Right hindlimb (tissue), 1 donor: Measurements from ENCODE around the gene ANTKMT.
"Not testable (repeated sequence)": the region's sequence is repeated elsewhere in the genome, so short reads cannot be mapped to it uniquely, and the experiment has no call there.

ENCODE experiments used
- DNase-seq: peaks from one replicate; pipeline ENCODE4 v3.0.0-alpha.2; 2018

Gene ANTKMT

DNA sequence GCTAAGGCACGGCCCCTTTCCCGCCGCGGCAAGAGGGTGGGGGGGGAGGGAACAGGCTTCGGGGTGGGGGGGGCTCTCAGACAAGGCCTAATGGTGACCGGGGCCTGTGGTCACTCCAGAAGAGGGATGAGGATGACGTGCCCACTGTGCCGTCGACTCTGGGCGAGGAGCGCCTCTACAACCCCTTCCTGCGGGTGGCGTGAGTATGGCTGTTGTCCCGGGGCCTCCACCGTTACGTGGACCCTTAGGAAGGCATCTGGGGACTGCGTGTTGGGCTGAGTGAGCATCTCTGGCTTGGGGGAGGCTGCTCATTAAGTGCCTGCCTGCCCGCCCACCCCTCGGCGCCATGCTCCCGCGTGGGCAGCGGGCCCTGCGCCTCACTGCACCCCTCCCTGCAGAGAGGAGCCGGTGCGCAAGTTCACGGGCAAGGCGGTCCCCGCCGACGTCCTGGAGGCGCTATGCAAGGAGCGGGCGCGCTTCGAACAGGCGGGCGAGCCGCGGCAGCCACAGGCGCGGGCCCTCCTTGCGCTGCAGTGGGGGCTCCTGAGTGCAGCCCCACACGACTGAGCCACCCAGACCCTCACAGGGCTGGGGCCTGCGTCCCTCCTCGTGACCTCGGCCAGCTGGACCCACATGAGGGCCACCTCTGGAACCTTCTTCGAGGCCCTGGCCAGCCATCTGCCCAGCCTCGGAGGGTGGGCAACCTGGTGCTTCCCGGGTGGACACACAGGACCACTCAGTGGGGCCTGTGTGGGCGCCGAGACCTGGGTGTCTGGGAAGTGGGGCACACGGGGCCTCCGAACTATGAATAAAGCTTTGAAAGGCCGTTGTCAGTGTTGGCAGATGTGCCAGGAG lies 8.2 kb downstream of the ANTKMT start:
- no peak for DNase-seq

DNA sequence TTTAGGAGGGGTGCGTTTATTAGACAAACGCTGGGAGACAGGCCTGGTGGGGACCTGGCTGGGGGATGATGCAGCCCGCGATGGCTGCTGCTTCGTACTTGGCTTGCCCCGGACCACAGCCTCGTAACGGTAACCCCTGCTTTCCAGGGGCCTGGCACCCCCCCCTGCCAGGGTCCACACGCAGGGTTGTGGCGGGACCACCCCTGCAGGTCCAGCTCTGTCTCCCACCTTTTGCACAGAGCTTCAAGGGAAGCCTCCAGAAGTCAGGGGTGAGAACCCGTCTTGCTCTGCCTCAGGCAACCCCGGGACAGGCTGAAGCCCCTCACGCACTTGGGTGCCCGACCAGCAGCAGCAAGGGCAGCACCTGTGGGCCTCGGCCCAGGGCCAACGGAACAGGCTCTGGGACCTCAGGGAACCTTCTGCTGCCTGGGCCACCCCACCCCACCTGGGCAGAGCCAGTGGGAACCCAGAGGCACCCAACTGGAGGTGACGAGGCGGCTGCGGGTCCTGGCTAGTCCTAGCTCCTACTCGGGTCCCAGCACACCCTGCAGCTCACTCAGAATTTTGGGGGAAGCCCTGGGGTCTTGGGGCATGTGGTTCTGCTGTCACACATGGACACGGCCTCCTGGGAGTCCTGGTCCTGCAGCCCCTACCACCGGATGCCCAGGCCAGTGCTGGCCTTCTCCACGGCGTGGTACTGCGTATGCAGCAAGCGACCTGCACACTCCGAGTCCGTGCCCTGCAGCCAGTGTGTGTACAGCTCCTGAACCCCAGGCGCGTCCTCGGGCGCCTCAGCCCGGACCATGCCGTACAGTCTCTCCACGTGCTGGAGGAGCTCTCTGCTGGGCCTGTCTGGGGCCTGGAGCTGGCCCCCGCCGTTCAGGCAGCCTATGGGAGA lies 9.1 kb downstream of the ANTKMT start:
- DNase-seq, result no peak

DNA sequence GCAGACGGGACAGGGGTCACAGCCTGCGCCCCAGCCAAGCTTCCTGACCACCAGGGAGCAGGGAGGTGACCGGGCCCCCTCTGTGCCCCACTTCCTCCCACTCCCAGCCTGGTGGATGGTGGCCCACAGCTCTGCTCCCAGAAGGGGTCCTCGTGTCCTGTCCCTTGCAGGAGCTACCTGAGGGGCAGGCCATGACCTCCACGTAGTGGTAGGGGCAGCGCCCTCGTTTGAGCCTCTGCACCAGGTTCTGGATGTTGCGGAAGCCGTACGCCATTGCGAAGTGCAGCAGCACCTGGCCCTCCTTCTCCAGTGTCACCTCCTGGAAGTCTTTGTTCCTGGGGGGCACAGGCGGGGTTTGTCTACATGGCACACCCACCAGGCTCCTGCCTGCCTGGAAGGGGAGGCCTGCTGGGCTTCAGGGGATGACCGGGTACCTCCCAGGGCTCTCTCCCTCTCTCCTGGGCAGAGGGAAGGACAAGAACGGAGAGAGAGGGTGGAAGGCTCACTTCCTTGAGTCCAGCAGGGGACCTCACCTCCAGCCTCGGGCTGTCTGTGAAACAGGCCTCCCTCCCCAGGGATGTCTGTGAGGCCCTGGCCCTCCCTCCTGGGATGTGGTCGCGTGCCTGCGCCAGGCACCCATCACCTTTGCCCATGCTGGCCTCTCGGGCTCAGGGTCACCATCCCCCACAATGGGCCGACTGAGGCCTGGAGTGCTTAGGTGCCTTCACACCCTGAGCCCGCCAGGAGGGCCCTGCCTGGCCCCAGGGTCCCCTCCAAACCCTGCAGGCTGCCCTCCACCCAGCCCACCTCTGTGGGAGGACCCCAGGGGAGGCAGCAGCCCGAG lies 9.9 kb downstream of the ANTKMT start:
- no peak for DNase-seq

DNA sequence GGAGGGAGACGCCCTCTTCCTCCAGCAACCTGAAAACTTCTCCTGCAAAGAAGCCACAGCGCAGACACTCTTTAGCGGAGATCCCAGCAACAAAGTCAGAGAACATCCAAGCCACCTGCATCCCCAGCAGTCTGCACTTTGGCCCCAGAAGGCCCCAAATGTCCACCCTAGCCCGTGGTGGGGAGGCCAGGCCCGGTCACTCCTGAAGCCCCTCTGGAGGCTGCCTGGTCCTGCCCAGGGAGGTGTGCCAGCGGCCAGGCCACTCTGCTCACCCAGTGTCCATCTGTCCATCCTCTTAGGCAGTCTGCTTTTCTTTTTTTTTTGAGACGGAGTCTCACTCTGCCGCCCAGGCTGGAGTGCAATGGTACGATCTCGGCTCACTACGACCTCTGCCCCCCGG lies 11.4 kb downstream of the ANTKMT start:
- no peak for DNase-seq

DNA sequence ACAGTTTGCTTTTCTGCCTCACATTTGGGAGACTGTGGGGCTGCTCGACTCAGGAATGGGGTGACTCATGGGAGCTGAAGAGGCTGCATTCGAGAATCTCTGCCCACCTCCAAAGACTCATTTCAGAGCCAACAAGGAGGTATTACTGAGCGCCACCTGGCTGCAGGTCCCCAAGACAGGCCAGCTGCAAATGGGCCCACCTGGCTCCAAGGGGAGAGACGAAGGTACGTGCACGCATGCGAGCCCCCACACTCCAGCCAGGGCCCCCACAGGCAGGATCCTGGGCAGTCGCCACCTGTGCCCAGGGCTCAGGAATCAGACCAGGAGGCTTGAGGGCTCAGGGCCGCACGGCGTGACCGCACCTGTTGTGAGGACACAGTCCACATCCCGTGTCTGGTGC lies 12.0 kb downstream of the ANTKMT start:
- no peak for DNase-seq

DNA sequence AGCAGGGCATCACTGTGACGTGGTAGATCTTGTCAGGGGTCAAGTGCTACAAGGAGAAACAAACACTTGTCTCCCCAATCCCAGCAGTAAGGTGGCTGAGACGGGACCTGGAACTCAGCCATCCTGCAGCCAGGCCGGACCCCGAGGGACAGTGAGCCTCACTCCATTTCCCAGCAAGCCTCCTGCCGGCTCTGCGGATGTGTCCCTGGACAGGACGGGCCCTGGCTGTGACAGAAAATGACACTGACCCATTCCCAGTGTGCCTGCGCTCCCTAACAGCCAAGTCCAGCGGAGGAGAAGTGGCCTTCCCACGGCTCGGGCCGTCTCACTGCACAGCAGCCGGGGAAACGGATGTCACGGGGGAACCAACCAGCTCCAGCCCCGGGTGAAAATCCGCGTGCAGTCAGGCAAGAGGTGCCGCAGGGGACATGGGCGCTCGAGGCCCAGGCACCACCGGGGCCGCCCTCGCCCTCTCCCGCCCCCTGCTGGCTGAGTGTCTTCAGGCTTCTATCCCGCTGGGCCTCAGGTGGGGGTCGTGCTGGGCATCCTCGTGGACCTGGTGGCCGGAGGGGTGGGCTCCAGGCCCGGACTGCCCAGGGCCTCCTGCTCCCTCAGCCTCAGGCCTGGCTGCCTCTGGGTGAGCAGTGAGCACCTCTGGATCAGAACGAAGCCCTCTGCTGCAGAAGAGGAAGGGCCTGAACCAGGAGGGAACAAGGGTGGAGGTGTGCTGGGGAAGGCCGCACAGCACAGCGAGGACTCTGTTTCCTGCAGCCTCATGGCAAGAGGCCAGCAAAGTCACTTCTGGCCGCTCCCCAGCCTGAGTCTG lies 12.6 kb downstream of the ANTKMT start:
- no peak for DNase-seq

DNA sequence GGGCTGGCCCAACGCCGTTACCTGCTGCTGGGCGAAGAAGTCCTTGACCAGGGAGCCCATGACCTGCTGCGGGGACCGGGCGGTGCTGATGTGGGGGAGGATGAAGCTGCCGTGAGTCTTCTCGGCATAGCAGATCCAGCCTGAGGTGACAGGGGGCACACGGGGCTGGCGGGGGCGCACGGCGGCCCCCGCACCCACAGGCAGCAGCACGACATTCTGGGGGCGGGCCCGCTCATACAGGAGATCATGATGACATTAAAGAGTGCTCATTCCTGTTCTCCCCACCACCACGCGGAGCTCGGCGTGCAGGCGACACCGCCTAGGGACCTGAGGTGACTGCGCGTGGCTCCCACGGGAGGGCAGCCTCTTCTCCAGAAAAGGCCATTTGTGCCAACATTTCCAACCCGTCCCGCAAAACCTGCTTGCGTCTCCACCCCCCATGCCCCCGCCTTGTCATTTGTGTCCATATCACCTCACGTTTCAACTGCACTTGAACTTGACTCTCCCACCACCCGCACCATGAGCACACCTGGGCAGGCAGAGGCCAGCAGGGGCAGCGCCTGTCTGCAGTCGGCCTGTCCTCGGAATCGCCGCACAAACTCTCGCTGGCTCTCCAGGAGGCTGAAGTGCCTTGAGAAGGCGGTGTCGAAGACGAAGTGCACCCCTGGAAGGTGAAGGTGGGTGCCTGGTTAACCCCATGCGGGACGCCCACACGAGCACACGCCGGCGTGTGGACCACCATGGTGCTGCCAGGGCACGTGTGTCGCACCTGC lies 13.4 kb downstream of the ANTKMT start:
- DNase-seq, result no peak

DNA sequence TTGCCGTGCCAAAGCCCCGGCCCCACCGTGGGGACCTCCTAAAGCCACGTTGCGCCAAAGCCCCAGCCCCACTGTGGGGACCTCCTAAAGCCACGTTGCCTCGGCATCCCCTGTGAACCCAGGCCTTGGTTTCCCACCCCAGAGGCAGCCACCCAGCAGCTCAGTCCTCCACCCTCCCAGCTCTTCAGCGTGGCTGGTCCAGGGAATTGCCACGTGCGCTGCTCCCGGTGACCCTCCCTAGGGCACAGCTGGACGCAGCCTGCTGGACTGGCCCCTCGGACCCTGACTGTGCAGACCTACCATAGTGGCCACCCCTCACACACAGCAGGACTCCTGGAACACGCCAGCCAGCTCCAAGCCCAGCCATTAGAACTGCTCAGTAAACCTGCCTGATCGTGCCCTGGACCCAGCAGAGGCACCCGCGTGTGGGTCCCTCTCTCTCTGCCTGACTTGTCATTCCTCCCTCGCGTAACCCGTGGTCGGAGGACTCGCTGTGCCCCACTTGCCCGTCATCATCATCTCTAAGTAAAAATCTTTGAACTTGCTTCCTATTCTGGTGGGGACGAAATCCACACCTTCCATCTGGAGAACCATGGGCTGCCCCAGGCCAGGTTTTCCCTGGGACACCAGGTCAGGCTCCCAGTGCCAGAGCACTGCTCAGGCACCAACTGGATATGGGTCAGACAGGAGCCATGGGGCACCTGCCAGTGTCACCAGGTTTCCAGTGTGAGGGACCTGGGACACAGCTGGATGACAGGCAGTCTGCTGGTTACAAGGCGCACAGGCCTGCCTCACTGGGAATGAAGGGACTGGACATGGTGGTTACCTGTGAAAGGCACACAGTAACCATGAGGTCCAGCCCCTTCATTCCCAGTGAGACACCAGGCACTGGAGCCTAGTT lies 14.3 kb downstream of the ANTKMT start:
- no peak for DNase-seq

DNA sequence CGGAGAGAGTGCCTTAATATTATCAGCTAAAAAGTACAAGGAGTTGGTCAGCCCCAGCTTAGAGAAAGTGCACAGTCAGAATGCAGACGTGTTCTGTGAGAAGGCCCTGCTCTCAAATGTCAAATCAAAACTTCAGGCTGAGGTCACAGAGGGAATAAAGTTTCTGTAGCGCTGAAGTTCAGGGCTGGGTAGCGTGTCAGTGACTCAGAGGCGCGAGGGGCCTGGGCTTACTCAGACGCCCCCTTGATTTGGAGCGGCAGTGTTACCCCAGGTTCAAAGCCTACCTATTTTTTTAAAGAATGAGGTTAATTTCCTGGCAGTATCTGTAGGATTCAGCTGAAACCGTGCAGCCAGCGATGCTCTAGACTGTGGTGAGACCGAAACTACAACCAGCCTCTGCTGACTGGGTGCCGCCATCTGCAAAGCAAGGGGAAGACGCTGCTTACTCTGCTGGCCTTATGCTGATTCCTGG lies 15.1 kb downstream of the ANTKMT start:
- DNase-seq, result no peak

DNA sequence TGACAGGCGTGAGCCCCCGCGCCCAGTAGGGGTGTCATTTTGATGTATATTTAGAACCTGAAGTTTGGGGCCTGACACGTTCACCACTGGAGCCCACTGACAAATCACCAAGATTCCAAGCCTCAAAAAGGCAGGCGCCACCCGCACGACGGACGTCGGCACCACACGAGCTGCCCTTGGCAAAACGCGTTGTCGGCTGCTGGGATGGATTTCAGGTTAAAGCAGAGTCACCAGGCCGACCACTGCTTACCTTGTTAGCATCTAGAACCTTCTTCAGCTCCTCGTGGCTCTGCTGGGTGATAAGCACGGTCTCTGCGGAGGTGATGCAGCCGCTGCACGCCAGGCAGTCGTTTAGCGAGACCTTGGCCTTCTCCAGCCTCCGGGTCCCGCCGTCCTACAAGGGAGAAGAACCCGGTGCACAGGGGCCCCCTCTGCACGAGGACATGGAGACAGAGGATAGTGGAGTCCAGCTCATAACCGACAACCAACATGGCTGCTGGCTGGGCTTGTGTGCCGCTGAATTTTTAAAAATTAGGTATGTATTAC lies 16.1 kb downstream of the ANTKMT start:
- DNase-seq, result no peak

DNA sequence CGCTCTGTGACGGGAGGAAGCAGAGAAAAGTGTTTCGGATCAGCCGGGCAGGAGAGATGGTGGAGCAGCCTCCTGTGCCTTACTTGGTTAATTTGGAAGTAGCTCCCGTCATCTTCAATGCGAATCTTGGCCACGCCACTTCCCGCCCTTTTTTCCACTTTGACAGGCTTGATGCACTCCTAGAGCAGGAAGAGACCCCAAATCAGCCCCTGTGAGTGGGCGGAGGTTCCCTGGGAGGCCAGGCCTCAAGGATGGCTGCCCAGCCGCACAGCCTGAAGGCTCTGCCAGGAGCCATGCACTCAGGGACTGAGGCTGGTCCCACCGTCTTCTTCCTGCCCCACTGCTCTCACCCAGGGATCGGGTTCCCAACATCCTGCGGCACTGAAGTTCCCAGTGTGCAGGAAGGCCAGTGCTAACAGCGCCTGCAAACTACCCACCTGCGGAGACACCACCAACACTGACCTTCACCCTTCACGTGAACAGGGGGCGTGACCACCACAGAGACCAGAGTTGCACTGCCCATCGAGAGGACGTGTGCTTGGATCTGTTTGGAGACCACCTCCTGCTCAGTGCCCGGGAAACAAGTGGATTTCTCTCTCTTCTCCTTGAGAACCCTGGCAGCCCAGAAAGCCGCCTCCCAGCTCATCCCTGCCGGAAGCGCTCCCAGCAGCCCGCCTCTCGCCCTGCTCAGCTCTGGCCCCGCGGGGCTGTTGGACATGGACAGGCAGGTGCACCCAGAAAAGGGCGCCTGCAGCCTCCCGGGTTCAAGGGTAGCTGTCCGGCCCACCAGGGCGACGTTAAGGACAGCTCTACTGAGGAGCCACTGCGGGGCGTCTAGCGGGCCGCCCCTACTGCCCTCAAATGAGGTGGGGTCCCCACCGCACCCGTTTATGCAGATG lies 18.9 kb downstream of the ANTKMT start:
- DNase-seq, result no peak

DNA sequence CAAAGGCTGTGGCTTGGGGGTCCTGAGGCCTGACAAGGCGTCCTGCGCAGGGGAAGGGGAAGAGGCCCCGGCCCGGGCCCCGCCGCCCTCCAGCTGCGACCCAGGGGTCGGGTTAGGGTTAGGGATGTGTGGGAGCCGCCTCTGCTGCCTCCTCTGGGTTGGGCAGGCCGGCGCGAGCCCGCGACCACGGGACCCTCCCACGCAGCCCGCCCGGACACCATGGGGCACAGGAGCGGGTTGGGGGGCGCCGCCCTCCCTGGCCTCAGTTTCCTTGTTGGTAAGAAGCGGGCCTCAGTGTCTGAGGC lies 19.5 kb downstream of the ANTKMT start:
- DNase-seq, result no peak

DNA sequence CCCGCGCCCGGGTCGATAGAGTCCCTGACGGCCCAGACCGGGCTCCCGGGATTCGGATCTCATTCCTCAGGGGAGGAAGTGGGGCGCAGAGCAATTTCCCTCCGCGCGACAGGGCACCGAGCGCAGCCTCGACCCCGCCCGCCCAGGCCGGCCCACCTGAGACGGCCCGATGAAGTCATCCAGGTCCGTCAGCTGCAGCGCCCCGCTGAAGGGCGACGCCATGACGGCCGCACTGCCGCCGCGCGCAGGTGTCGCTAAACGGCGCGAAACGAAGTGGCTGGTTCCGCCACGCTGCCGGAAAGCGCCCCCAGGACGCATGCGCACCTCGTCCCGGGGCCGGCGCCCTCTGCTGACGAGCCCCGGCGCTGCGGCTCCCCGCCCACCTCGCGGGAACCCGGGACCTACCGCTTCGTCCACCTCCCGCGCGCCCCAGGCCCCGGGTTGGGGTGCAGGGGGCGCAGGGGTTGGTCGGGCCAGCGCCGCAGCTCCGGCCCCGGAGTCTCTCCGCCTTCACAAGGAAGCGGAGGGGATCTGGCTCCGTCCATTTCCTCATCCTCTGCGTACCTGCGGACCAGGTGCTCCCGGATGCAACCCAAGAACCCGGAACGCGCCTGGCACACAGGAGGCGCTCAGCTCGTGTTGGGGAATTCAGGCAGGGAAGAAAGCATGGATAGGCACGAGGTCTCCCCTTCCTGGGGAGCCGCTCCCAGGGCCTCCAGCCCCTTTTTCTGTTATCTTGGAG lies 20.0 kb downstream of the ANTKMT start, which contains the start of gene CIAO3:
TSS of gene CIAO3 (minus strand) at position 234 of the 742 bp plus-strand sequence. CDS start at position 222, 12 bp downstream.
- DNase-seq, result peak; percentile 89

DNA sequence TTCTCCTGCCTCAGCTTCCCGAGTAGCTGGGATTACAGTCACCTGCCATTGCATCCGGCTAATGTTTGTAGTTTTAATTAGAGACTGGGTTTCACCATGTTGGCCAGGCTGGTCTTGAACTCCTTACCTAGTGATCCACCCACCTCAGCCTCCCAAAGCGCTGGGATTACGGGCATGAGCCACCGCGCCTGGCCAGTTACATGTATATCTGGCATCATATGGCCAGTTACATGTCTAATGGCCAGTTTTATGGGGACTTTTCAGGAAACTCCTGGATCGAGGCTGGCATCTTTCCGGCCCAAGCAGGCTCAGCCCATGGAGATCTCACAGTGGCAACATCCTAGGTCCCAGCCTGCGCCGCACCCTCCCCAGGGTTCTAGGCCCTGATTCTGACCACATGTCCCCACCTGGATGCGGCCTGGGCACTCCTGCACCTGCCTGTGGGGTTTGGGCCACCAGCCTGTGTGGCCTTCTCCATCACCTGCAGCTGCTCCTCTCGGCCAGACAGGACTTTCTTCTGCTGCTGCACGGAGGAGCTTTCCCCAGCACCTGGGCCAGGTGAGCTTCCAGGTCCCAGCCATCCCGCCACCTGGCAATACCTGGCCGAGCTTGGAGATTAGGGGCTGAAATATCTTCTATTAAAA lies 21.2 kb downstream of the ANTKMT start:
- DNase-seq, result no peak

DNA sequence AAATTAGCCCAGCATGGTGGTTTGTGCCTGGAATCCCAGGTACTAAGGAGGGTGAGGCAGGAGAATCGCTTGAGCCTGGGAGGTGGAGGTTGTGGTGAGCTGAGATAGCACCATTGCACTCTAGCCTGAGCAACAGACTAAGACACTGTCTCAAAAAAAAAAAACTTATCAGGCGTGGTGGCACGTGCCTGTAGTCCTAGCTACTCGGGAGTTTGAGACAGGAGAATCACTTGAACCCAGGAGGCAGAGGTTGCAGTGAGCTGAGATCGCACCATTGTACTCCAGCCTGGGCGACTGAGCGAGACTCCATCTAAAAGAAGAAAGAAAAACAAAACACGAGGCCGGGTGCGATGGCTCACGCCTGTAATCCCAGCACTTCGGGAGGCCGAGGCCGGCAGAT lies 21.9 kb downstream of the ANTKMT start:
- DNase-seq, result not testable (repeated sequence)

DNA sequence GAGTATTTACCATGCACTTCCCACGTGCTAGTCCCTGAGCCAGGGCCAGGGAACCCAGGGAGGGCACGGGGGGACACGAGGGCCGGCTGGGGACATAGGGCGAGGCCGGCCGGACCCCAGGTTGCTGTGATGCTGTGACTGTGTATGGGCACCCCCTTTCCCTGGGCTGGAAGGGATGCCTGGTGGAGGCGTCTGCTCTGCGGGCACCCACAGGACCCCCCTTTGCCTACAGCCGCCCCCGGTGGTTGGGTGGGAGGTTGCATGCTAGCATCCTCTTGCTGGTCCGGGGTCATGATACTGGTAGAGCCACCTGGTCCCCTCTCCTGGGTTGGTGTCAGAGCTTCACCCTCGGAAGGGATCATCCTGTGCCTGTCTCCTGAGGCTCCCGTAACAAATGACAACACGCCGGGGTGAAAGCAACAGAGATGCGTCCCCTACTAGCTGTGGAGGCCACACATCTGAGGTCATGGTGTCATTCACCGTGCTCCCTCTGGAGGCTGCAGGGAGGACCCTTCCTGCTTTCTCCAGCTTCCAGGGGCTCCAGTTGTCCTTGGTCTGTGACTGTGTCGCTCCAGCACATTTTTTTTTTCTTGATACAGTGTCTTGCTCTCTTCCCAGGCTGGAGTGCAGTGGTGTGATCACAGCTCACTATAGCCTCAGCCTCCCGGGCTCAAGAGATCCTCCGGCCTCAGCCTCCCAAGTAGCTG lies 23.0 kb downstream of the ANTKMT start:
- no peak for DNase-seq

DNA sequence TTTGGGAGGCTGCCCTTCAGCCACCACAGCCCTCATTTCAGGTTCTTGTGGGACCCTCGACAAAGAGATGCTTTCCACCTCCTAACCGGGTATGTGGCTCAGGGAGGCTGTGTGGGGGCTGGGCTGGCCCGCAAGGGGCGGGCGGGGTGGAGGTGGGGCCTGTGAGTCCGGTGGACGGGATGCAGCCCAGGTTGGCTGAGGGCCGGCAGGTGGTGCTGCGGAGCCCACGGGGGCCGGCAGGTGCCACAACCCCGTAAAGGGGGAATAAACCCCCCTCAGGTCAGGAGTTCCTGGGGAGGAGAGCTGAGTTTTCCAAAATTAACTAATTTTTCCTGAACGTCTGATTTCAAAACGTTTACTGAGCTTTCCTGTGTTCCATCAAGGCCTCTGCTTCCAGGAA lies 24.8 kb downstream of the ANTKMT start:
- no peak for DNase-seq
